DOHH2 (cell line): ENCODE data around the gene BICC1.

Source experiments
- H3F3A ChIP-seq: fragments of 200-600 bp; sonication (generic), shearing (Covaris generic); 2 replicates; pipeline ENCODE4 v1.6.0; 2016; ENCODE audit warnings: antibody characterized with exemption, mild to moderate bottlenecking; ENCODE audit not compliant: control insufficient read depth, insufficient read depth
- H3K27ac ChIP-seq: fragments of 200-600 bp; sonication (generic); 2 replicates; pipeline ENCODE4 v1.5.1; 2014; ENCODE audit warnings: low read depth, mild to moderate bottlenecking, low read length, moderate library complexity
- H3K27me3 ChIP-seq: fragments of 200-600 bp; sonication (generic); 2 replicates; pipeline ENCODE4 v1.6.1; 2014; ENCODE audit warnings: mild to moderate bottlenecking, low read length, mixed read lengths; ENCODE audit not compliant: control insufficient read depth
- H3K36me3 ChIP-seq: fragments of 200-600 bp; sonication (generic); 2 replicates; pipeline ENCODE4 v1.6.1; 2014; ENCODE audit warnings: mild to moderate bottlenecking, low read length, moderate library complexity, mixed read lengths; ENCODE audit not compliant: control insufficient read depth
- H3K4me1 ChIP-seq: fragments of 200-600 bp; sonication (generic); 2 replicates; pipeline ENCODE4 v1.6.1; 2014; ENCODE audit warnings: mild to moderate bottlenecking, low read length, mixed read lengths; ENCODE audit not compliant: control insufficient read depth
- H3K4me2 ChIP-seq: fragments of 200-600 bp; sonication (generic); 2 replicates; pipeline ENCODE4 v1.6.0; 2014; ENCODE audit warnings: mild to moderate bottlenecking, low read length, moderate library complexity
- H3K4me3 ChIP-seq: fragments of 200-600 bp; sonication (generic); 2 replicates; pipeline ENCODE4 v1.5.1; 2014; ENCODE audit warnings: mild to moderate bottlenecking, low read length, mixed read lengths
- H3K79me2 ChIP-seq: fragments of 200-600 bp; sonication (generic); 2 replicates; pipeline ENCODE4 v1.6.1; 2014; ENCODE audit warnings: mild to moderate bottlenecking, low read length, mixed read lengths; ENCODE audit not compliant: control insufficient read depth
- H3K9me2 ChIP-seq: fragments of 200-600 bp; sonication (generic); replicated peaks from 2 replicates; pipeline ENCODE4 v1.6.1; 2014; ENCODE audit warnings: mild to moderate bottlenecking, low read length, mixed read lengths; ENCODE audit not compliant: control insufficient read depth
- H3K9me3 ChIP-seq: fragments of 200-600 bp; sonication (generic); 2 replicates; pipeline ENCODE4 v1.6.1; 2014; ENCODE audit warnings: antibody characterized with exemption, low read length, mixed read lengths; ENCODE audit not compliant: control insufficient read depth, insufficient read depth
- H4K20me1 ChIP-seq: fragments of 200-600 bp; sonication (generic); 2 replicates; pipeline ENCODE4 v1.6.0; 2014; ENCODE audit warnings: low read depth, mild to moderate bottlenecking, antibody characterized with exemption, low read length, moderate library complexity; ENCODE audit not compliant: control insufficient read depth, insufficient read depth
- EZH2phosphoT487 ChIP-seq: fragments of 200-600 bp; sonication (generic); IDR thresholded peaks from 2 replicates; pipeline ENCODE4 v1.6.1; 2017; ENCODE audit warnings: borderline replicate concordance, mild to moderate bottlenecking, antibody characterized with exemption, low read length, moderate library complexity, mixed read lengths
- TF ChIP-seq, protein P1 (sequence below): fragments of 200-600 bp; sonication (generic); IDR thresholded peaks from one replicate; pipeline ENCODE4 v1.5.1; 2014; ENCODE audit warnings: antibody characterized with exemption, mild to moderate bottlenecking, low read depth, low read length; ENCODE audit not compliant: poor library complexity, severe bottlenecking

The BICC1 gene

DNA sequence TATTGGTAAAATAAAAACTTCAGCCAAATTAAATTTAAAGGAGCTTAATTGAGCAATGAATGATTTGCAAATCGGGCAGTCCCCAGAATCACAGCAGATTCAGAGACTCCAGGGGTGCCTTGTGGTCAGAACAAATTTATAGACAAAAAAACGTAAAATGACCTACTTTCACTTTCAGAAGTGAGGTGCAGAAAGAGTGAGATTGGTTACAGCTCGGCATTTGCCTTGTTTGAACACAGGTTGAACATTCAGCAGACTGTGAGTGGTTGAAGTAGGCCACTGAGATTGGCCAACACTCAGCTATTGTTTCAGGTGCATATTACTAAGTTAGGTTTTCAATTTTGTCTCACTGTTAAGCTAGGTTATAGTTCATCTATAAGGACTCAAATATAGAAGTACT is 153.4 kb downstream of the BICC1 start:
- no peaks in the 10 kb centered on the region for H3F3A ChIP-seq
- TF ChIP-seq, protein P1, sequence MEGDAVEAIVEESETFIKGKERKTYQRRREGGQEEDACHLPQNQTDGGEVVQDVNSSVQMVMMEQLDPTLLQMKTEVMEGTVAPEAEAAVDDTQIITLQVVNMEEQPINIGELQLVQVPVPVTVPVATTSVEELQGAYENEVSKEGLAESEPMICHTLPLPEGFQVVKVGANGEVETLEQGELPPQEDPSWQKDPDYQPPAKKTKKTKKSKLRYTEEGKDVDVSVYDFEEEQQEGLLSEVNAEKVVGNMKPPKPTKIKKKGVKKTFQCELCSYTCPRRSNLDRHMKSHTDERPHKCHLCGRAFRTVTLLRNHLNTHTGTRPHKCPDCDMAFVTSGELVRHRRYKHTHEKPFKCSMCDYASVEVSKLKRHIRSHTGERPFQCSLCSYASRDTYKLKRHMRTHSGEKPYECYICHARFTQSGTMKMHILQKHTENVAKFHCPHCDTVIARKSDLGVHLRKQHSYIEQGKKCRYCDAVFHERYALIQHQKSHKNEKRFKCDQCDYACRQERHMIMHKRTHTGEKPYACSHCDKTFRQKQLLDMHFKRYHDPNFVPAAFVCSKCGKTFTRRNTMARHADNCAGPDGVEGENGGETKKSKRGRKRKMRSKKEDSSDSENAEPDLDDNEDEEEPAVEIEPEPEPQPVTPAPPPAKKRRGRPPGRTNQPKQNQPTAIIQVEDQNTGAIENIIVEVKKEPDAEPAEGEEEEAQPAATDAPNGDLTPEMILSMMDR = no peak
- no peak for TF ChIP-seq EZH2phosphoT487
- H3K4me2 ChIP-seq = no peak overlapping the region
- H3K4me1 ChIP-seq = no peaks in the 10 kb centered on the region
- H3K4me3 ChIP-seq = no peak overlapping the region
- no peaks in the 10 kb centered on the region for H3K9me2 ChIP-seq
- no peaks in the 10 kb centered on the region for H3K27me3 ChIP-seq
- no peaks in the 10 kb centered on the region for H3K79me2 ChIP-seq
- no peak overlapping the region for H3K27ac ChIP-seq
- H4K20me1 ChIP-seq = no peaks in the 10 kb centered on the region
- H3K9me3 ChIP-seq = no peaks in the 10 kb centered on the region
- no peaks in the 10 kb centered on the region for H3K36me3 ChIP-seq

DNA sequence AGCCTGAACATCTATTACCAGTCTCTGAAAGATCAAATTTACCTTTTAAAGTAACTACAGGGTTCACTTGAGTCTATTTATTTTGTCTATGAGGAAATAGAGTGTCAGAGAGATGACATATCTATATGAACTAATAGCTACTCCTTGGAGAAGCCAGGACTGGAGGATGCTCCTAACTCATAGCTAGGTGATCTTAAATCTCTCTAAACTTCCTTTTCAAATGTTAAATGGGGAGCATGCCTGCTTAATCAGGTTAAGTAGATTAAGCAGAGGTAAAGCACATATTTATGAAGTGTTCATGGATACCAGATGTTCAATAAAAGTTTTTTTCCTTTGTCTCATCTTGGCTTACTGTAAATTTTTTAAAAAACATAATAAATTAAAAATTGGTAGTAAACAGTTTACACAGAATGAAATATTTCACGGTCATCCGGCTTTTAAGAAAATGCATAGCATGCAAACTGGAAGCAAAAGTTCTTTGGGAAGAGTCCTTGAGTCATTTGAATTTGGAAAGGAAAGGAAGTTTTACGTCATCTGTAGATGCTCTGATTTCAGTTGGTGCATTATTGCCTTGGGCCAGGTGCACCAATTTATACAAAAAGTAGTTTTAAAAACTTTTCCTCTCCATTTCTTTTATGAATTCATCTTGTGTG is 155.1 kb downstream of the BICC1 start:
- Histone ChIP-seq H3K79me2 (no peaks in the 10 kb centered on the region), H3K4me2 (no peak overlapping the region), H3K36me3 (no peaks in the 10 kb centered on the region), H4K20me1 (no peaks in the 10 kb centered on the region), H3K9me3 (no peaks in the 10 kb centered on the region), H3K27me3 (no peaks in the 10 kb centered on the region), H3K4me3 (no peak overlapping the region), H3K27ac (no peak overlapping the region), H3F3A (no peaks in the 10 kb centered on the region), H3K9me2 (no peaks in the 10 kb centered on the region), H3K4me1 (no peaks in the 10 kb centered on the region)
- TF ChIP-seq, protein P1 = no peak
- TF ChIP-seq EZH2phosphoT487 = no peak

DNA sequence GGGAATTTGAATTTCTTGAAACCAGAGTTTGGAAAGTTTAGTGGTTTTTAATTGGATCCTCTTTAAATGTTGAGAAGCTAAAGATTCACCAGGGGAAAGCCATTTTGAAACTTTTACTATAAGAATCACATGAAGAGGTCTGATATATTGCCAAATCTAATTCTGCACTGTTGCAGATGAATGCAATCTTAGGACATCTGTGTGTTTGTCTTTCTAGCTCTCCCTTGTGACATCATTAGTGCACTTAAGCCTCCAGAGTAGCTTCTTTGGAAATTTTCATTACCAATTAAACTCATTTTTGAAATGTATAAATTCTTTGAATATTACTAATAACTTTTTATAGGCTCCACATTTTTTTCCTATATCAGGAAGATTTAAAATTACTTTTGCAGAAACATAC is 160.2 kb downstream of the BICC1 start:
- Histone ChIP-seq H3K4me2 (no peak overlapping the region), H3K27ac (no peak overlapping the region), H3K9me3 (no peaks in the 10 kb centered on the region), H4K20me1 (no peaks in the 10 kb centered on the region), H3F3A (no peaks in the 10 kb centered on the region), H3K4me1 (no peaks in the 10 kb centered on the region), H3K27me3 (no peaks in the 10 kb centered on the region), H3K9me2 (no peaks in the 10 kb centered on the region), H3K36me3 (no peaks in the 10 kb centered on the region), H3K4me3 (no peak overlapping the region), H3K79me2 (no peaks in the 10 kb centered on the region)
- TF ChIP-seq, protein P1 = no peak
- no peak for TF ChIP-seq EZH2phosphoT487
